Measurements from ENCODE around the gene CTNNBL1.

- TF ChIP-seq EZH2 (IDR thresholded peaks at IDR 0.05; ENCODE audit: low read length, unreplicated experiment) = no peak
- no peak for TF ChIP-seq CTCF (conservative IDR thresholded peaks at IDR 0.05; ENCODE audit: low read depth, low read length)
These were observed 227.6 kb downstream of the CTNNBL1 start for GRCh38 chr20:37921341-37921929.
